OCI-LY7 (cell line): ENCODE results near the gene SNTB2. TPM values are rescaled to one million over a fixed set of nuclear protein-coding genes. Genes with fewer than 3 reads are reported as not detected.

Experiments used
- BruUV-seq: library from RNA; stranded (reverse); fragments of 400-500 nt; replicated peaks from 2 replicates; lab custom pipeline; 2021; lab: Mats Ljungman, UMichigan
- CTCF ChIA-PET: fragments of 300-600 bp; sonication (Branson Sonifier 250); formaldehyde crosslinking; loops from one replicate; lab custom pipeline; 2022; ENCODE audit warnings: antibody characterized with exemption; ENCODE audit not compliant: unreplicated experiment; lab: Charles Lee
- POLR2A ChIA-PET: fragments of 300-600 bp; sonication (Branson Sonifier 250); formaldehyde crosslinking; loops from one replicate; lab custom pipeline; 2022; ENCODE audit warnings: antibody characterized with exemption; lab: Charles Lee
- DNase-seq: peaks from one replicate; pipeline ENCODE4 v3.0.0-alpha.2; 2015; ENCODE audit warnings: low spot score
- H2AFZ ChIP-seq: fragments of 200-600 bp; sonication (generic), shearing (Covaris generic); 2 replicates; pipeline ENCODE4 v1.6.1; 2014; ENCODE audit warnings: mild to moderate bottlenecking, antibody characterized with exemption, low read length, moderate library complexity
- H3K27ac ChIP-seq: fragments of 200-600 bp; sonication (generic); 2 replicates; pipeline ENCODE4 v1.5.1; 2014; ENCODE audit warnings: mixed run types, low read depth, mild to moderate bottlenecking, moderate library complexity, low read length, inconsistent platforms; ENCODE audit not compliant: poor library complexity, severe bottlenecking
- H3K36me3 ChIP-seq: fragments of 200-600 bp; sonication (generic); 2 replicates; pipeline ENCODE4 v1.6.1; 2014; ENCODE audit warnings: mild to moderate bottlenecking, antibody characterized with exemption, low read length, moderate library complexity, mixed read lengths; ENCODE audit not compliant: insufficient read depth
- H3K4me1 ChIP-seq: fragments of 200-600 bp; sonication (generic); 2 replicates; pipeline ENCODE4 v1.5.1; 2014; ENCODE audit warnings: mild to moderate bottlenecking, low read length; ENCODE audit not compliant: insufficient read depth, poor library complexity, severe bottlenecking
- H3K4me2 ChIP-seq: fragments of 200-600 bp; sonication (generic); 2 replicates; pipeline ENCODE4 v1.6.1; 2014; ENCODE audit warnings: mild to moderate bottlenecking, low read length
- H3K4me3 ChIP-seq: fragments of 200-600 bp; sonication (generic); 2 replicates; pipeline ENCODE4 v1.5.1; 2014; ENCODE audit warnings: mild to moderate bottlenecking, low read depth, low read length; ENCODE audit not compliant: poor library complexity, severe bottlenecking
- H3K79me2 ChIP-seq: fragments of 200-600 bp; sonication (generic); 2 replicates; pipeline ENCODE4 v1.6.1; 2016; ENCODE audit warnings: low read depth, mild to moderate bottlenecking, low read length, moderate library complexity, mixed read lengths; ENCODE audit not compliant: insufficient read depth
- H3K9me2 ChIP-seq: fragments of 200-600 bp; sonication (generic); 2 replicates; pipeline ENCODE4 v1.6.1; 2016; ENCODE audit warnings: mild to moderate bottlenecking, low read length, mixed read lengths; ENCODE audit not compliant: insufficient read depth
- H3K9me3 ChIP-seq: fragments of 200-600 bp; sonication (generic); 2 replicates; pipeline ENCODE4 v1.6.1; 2014; ENCODE audit warnings: mild to moderate bottlenecking, mixed run types, low read length, mixed read lengths
- H4K20me1 ChIP-seq: fragments of 200-600 bp; sonication (generic); 2 replicates; pipeline ENCODE4 v1.6.1; 2014; ENCODE audit warnings: mild to moderate bottlenecking, antibody characterized with exemption, low read length, moderate library complexity, mixed read lengths; ENCODE audit not compliant: insufficient read depth
- CTCF ChIP-seq: fragments of 200-600 bp; sonication (generic); conservative IDR thresholded peaks from 2 replicates; pipeline ENCODE4 v1.5.1; 2014; ENCODE audit warnings: mild to moderate bottlenecking, antibody characterized with exemption, low read length, moderate library complexity, mixed read lengths
- EZH2phosphoT487 ChIP-seq: fragments of 200-600 bp; sonication (generic); IDR thresholded peaks from 2 replicates; pipeline ENCODE4 v1.6.1; 2018; ENCODE audit warnings: low read depth, borderline replicate concordance, mild to moderate bottlenecking, mixed run types, antibody characterized with exemption, low read length, moderate library complexity, mixed read lengths
- intact Hi-C: fragments of 100-400 bp; cut with micrococcal nuclease; formaldehyde crosslinking; loops from one replicate; pipeline ENCODE4 v1.10.0; 2022; ENCODE audit not compliant: unreplicated experiment
- total RNA-seq, 2 experiments: library from RNA; depleted of rRNA in 1 of 2; stranded (reverse); fragments of >200 nt in 1 of 2; shearing (Covaris generic) in 1 of 2; gene quantifications; 2 replicates each; pipeline ENCODE4 v1.2.3, GENCODE V29; 2014 to 2022

SNTB2 gene
- total RNA-seq, 2 experiments from 2014 or later = 21.2 to 34.1 TPM

GRCh38 chr16:69306031-69306430 is 119.1 kb downstream of the SNTB2 start:
- H4K20me1 ChIP-seq = no peaks in the 10 kb centered on the region
- ChIA-PET CTCF (no interaction called here), POLR2A (interaction anchor here (0.6 kb wide), 1 partner anchor 772 kb away, joined by 3 read pairs; no protein-coding TSS in a partner anchor)
- H3K27ac ChIP-seq = no peak overlapping the region
- no peak for TF ChIP-seq CTCF
- no peak for TF ChIP-seq EZH2phosphoT487
- no peaks in the 10 kb centered on the region for H3K79me2 ChIP-seq
- H3K4me3 ChIP-seq = no peak overlapping the region
- no peaks in the 10 kb centered on the region for H3K9me2 ChIP-seq
- H3K9me3 ChIP-seq = no peaks in the 10 kb centered on the region
- H3K4me1 ChIP-seq = peaks cover 9% of the 10 kb centered on the region
- no peak overlapping the region for H2AFZ ChIP-seq
- peaks cover 9% of the 10 kb centered on the region; the same call in 1 of the 2 replicates for H3K36me3 ChIP-seq
- BruUV-seq = TSS peak; percentile 10
- intact Hi-C loops = no loop called here
- DNase-seq = no peak
- no peak overlapping the region for H3K4me2 ChIP-seq

- TF ChIP-seq CTCF = no peak
- TF ChIP-seq EZH2phosphoT487 = no peak
- H3K9me3 ChIP-seq = no peaks in the 10 kb centered on the region
- DNase-seq = no peak
- ChIA-PET CTCF (no interaction called here), POLR2A (interaction anchor here (1.0 kb wide), 1 partner anchor 455 kb away, joined by 3 read pairs; the partner anchor contains the start of gene WWP2)
- H3K79me2 ChIP-seq = peaks cover 6% of the 10 kb centered on the region
- no peak overlapping the region for H3K4me2 ChIP-seq
- H3K27ac ChIP-seq = no peak overlapping the region
- intact Hi-C loops = no loop called here
- H4K20me1 ChIP-seq = no peaks in the 10 kb centered on the region
- H3K36me3 ChIP-seq = 0 out of 2 replicates have a peak, but pooled peaks cover 6% of the 10 kb centered on the region
- H3K9me2 ChIP-seq = no peaks in the 10 kb centered on the region
- H3K4me1 ChIP-seq = peaks cover 10% of the 10 kb centered on the region
- no peak overlapping the region for H3K4me3 ChIP-seq
- BruUV-seq = no TSS peak
- no peak overlapping the region for H2AFZ ChIP-seq
These were observed 120.1 kb downstream of the SNTB2 start for GRCh38 chr16:69307091-69307490.

GRCh38 chr16:69307856-69308255 is 120.9 kb downstream of the SNTB2 start:
- POLR2A ChIA-PET = interaction anchor here (1.0 kb wide), 1 partner anchor 454 kb away, joined by 3 read pairs; the partner anchor contains the start of gene WWP2
- intact Hi-C loops = no loop called here

More at GRCh38 chr16:69307856-69308255, 120.9 kb downstream of the SNTB2 start:
- Histone ChIP-seq H3K27ac (no peak overlapping the region), H3K9me2 (no peaks in the 10 kb centered on the region), H3K79me2 (peaks cover 13% of the 10 kb centered on the region), H3K36me3 (0 out of 2 replicates have a peak, but pooled peaks cover 6% of the 10 kb centered on the region), H3K4me2 (no peak overlapping the region), H3K9me3 (no peaks in the 10 kb centered on the region), H3K4me1 (peaks cover 12% of the 10 kb centered on the region), H3K4me3 (no peak overlapping the region), H4K20me1 (no peaks in the 10 kb centered on the region), H2AFZ (no peak overlapping the region)
- TF ChIP-seq CTCF = no peak
- no peak for TF ChIP-seq EZH2phosphoT487
- CTCF ChIA-PET = no interaction called here
- DNase-seq = no peak
- BruUV-seq = no TSS peak
